CD4-positive, alpha-beta T cell treated with Interleukin-4 for 4 hours (primary cell): ENCODE results near the gene OR4K2.
A peak's percentile ranks its signal among the peaks of the same experiment; 100 is the strongest.
"Not testable (repeated sequence)": the region's sequence is repeated elsewhere in the genome, so short reads cannot be mapped to it uniquely, and the experiment has no call there.

Source experiments
- DNase-seq: peaks from one replicate; pipeline ENCODE4 v3.0.0-alpha.2; 2020

OR4K2 gene, protein sequence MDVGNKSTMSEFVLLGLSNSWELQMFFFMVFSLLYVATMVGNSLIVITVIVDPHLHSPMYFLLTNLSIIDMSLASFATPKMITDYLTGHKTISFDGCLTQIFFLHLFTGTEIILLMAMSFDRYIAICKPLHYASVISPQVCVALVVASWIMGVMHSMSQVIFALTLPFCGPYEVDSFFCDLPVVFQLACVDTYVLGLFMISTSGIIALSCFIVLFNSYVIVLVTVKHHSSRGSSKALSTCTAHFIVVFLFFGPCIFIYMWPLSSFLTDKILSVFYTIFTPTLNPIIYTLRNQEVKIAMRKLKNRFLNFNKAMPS

DNA sequence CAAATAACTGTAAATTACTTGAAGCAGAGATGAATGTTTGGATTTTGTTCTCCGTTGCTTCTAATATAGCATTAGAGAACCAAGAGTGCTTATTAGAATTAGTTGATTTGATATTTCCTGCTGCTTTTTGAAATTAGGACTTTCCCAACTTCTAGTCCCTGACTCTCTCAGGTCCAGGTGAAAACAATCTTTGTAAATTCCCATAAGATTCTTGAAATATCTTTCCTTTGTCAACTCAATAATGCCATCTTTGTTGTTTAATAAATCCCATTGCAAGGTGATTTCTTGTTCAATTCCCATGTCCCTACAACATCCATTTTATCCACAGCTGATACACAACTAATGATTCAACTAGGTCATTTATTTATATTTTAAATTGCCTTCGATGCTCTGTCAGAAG, at the start of gene OR4K2:
Gene OR4K2 (plus strand): TSS at position 301 of the 400 bp plus-strand sequence. CDS start 1,126 bp downstream, outside the sequence.
- DNase-seq: no peak

DNA sequence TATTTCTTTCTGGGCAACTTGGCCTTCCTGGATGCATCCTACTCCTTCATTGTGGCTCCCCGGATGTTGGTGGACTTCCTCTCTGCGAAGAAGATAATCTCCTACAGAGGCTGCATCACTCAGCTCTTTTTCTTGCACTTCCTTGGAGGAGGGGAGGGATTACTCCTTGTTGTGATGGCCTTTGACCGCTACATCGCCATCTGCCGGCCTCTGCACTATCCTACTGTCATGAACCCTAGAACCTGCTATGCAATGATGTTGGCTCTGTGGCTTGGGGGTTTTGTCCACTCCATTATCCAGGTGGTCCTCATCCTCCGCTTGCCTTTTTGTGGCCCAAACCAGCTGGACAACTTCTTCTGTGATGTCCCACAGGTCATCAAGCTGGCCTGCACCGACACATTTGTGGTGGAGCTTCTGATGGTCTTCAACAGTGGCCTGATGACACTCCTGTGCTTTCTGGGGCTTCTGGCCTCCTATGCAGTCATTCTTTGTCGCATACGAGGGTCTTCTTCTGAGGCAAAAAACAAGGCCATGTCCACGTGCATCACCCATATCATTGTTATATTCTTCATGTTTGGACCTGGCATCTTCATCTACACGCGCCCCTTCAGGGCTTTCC, 47.2 kb upstream of the OR4K2 start:
- not testable (repeated sequence) for DNase-seq

DNA sequence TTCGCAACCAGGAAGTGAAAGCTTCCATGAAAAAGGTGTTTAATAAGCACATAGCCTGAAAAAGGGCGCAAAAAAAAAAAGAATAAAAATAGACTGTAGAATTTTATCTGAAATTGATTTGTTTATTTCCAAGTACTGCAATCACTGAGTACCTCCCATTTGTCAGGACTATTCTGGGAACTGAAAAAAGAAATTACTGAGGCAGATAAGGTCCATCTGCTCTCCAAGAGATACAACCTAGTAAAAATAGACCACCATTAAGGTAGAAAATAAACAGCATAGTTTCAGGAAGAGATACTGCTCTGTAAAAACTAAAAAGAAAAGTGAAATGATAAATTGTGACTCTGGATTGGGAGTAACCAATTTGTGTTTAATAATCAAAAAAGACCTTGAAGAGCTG, 46.6 kb upstream of the OR4K2 start:
- no peak for DNase-seq

DNA sequence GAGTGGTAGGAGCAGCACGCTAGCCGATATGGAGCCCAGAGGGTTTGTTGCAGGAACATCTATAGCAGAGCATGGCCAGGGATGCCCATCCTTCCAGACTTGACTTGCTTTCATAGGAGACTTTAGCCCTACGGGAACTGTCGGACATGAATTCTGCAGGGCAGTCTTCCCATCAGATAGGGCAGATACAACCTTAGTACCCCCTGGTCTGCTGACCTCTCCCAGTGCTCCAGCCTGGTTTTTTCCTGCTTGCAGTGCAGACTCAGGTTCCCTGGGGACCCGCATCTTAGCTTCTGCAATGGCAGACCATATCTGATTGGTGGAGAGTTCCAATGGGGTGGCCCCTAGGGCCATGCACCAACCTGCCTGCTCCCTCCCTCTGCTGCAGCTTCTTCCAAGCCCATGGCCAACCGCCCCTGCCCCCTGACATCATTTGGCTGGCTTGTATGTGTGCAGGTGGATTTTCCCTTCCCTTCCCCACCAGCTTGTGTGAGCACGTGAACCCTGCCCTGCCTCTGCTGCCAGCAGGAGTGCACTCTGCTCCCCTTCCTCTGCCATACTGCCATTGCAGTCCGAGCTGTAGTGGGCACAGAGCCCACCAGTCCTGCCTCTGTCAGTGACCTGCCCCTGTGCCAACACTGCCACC, 40.6 kb upstream of the OR4K2 start:
- DNase-seq: not testable (repeated sequence)

DNA sequence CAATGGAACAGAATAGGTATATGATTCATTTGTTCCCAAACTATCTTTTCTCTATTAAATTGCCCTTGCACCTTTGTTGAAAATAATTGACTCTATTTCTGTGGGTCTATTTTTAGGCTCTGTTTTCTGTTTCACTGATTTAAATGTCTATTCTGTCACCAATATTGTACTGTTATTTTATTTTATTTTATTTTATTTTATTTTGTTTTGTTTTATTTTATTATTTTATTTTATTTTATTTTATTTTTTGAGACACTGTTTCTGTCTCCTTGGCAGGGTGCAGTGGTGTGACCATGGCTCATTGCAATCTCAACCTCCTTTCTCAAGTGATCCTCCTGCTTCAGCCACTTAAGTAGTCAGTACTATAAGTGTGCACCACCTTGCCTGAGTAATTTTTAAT, 36.5 kb upstream of the OR4K2 start:
- DNase-seq: no peak

DNA sequence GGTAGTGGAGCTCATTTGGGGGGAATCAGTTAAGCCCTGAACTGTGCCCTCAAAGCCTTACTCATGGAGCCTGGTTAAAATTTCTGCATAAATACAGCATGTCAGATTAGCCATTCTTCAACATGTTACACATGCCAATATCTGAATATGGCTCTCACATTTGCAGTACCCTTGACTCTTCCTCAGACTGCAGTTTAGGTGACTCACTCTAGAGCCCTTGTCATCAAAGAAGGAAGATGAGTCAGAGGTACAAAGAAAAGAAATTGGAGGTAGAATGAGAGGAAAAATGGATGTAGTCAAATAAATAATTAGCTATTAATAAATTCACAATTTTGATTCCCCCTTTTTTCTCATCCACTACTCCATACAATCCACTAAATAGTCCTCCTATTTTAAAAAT, 23.6 kb upstream of the OR4K2 start:
- DNase-seq: no peak

DNA sequence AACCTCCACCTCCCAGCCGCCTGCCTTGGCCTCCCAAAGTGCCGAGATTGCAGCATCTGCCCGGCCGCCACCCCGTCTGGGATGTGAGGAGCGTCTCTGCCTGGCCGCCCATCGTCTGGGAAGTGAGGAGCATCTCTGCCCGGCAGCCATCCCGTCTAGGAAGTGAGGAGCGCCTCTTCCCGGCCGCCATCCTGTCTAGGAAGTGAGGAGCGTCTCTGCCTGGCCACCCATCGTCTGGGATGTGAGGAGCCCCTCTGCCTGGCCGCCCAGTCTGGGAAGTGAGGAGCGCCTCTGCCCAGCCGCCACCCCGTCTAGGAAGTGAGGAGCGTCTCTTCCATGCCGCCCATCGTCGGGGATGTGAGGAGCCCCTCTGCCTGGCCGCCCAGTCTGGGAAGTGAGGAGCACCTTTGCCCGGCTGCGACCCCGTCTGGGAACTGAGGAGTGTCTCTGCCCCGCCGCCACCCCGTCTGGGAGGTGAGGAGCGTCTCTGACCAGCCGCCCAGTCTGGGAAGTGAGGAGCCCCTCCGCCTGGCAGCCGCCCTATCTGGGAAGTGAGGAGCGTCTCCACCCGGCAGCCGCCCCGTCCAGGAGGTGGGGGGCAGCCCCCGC, 8.8 kb upstream of the OR4K2 start:
- DNase-seq: not testable (repeated sequence)

DNA sequence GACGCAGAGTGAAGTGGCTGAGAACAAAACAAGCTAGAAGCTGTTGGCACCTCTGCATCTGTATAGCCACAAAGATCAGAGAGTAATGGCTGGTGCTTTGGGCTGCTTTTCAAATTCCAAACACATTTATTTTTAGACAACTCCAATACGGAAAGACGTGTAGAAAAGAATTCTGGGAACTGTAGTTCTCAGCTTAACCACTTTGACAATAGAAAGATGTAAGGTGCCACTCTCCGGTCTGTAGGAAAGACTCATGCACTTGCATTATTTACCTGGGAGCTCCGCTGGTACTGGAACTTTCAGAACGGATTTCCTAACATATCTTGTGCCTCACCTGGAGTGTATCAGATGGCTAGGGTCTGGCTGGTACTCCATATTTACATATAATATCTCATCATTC, 1.8 kb upstream of the OR4K2 start:
- DNase-seq: no peak

DNA sequence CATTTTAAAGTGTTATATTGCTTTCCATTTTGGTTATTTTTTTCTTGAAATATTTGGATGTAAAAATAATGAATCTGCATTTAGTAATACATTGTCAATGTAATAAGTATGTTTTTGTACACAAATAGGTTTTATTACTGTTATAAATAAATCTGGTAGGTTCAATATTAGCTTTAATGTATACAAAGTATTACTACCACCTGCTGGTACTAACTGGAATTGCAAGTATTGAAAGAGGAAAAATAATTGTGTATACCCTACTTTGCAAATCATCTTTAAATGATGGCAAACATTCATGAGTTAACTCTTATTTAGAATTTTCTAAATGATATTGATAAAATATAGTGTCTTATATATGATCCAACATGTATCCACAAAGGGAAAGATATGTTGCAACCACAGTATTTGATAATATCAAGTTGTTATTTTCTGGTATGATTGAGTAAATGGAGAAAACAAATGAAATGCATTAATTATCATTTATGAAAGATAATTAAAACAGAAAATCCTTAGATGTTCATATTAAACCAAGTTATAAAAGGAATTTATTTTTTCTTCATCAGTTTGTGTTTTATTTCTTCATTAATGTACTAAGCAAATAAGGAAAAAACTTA, 3.2 kb downstream of the OR4K2 start:
- DNase-seq: peak; percentile 24

DNA sequence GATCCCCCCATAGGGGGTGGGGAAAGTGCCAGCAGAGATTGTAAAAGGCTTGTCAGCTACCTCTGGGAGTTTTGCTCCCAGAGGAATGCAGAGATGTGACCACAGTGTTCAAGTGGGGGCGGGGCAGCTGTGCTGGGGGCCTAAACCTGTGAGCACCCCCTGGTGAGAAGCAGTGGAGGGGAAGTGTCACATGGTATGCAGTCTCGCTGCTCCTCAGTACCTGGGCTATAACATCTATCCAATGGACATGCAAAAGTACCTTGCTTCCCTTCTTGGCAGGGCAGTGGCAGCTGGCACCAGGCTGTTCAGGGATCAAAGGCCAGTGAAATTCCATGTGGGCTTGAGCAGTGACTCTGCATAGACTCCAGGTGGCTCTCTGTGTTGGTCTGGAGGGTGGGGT, 20.3 kb downstream of the OR4K2 start:
- no peak for DNase-seq

DNA sequence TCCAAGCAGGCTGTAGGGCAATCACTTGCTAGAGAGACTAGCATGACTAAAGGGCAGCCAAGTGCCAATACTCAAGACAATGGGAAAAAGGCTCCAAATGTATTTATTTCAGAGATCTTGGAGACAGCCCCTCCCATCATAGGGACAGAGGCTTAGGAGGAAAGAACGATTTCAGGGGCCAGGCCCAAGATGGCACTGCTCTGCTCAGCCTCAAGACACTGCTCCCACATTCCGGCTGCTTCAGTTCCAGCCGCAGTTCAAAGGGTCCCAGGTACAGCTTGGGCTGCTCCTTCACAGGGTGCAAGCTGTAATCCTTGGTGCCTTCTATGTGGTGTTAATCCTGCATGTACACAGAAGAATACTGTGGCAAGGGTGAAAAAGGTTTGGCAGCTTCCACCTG, 26.1 kb downstream of the OR4K2 start:
- DNase-seq: no peak

DNA sequence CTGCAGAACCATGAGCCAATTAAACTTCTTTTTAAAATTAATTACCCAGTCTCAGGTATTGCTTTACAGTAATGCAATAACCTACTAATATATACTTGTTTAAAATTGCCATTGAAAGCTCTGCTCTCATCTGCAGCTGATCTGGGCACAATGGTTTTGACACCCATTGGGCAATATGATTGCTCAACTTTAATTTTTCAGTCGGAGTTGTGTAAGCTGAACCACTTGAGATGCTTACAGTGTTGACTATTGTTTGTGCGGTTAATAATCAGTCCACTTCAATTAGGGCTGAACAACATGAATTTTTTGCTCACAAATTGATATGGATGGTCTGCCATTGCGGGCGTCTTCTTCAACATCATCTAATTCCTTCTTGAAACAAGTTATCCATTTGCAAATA, 27.5 kb downstream of the OR4K2 start:
- DNase-seq: no peak

DNA sequence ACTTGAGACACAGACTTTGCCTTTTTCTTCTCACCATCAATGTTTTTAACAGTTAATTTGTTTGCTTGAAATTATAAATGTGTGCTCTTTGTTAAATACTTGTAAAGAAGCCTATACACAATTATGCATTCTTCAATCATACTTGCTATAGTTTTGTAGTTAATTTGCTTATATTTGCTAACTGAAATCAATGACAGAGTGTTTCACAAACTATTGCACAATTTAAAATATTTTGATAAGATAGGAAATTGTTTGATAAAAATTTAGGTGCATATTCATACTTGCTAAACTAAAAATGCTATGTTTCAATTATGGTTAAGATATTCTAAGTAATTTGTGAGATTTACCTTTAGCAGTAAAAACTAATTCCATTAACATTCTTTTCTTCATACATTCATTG, 31.7 kb downstream of the OR4K2 start:
- DNase-seq: no peak

DNA sequence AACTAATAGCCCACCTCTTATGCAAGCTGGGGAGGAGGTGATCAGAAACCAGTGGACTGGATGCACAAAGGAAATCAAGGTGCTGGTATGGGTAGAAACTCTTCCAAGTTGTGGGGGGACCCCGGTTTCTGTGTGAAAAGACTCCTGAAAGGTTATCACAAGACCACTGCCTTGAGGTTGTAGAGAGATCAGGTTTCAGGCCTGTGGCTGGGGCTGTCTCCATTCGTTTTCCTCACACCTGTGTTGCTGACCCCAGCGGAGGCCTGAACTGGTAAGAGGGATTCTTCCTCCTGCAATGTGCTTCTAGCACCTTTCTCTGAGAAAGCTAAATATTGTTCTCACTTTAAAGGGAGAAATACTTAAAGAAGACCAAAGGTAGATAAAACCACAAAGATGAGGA, 36.2 kb downstream of the OR4K2 start:
- DNase-seq: no peak

DNA sequence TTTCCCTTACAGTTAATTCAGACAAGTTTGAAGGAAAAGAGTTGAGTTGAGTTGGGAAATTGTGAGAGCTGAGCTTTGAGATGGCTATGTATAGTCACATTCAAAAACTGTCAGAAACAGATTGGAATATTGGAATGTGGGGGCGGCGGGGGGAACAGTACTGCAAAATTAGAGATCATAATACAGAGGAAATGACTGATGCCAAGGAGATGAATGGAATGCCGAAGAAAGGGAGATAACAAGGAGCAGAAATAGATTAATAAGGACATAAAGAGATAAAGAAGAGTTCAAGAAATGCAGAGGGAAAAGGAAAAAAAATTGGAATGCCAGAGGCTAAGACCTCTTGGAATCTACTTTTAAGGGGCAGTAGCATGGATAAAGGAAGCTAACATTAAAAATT, 42.3 kb downstream of the OR4K2 start:
- DNase-seq: no peak

DNA sequence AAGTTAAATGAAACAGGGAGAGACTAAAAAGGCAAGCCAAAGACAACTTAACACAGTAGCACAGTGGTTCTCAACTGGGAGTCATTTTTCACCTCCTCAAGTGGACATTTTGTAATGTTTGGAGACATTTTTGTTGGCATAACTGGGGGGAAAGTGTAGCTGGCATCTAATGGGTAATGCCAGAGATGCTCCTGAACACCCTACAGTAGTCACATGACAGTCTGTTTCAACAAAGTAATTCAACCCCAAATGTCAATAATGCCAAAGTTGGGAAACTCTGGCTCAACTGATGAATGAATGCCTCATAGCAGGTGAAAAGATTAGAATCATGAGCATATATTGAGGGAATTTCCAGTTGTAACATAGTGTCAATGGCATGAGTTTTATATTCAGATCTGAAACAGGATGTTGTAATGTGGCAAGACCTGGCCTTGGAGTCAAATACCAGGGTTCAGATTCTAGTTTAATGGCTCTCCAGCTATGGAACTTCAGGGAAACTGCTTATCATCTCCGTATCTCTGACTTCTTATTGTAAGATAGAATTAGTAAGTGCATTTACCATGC, 43.1 kb downstream of the OR4K2 start:
- no peak for DNase-seq

DNA sequence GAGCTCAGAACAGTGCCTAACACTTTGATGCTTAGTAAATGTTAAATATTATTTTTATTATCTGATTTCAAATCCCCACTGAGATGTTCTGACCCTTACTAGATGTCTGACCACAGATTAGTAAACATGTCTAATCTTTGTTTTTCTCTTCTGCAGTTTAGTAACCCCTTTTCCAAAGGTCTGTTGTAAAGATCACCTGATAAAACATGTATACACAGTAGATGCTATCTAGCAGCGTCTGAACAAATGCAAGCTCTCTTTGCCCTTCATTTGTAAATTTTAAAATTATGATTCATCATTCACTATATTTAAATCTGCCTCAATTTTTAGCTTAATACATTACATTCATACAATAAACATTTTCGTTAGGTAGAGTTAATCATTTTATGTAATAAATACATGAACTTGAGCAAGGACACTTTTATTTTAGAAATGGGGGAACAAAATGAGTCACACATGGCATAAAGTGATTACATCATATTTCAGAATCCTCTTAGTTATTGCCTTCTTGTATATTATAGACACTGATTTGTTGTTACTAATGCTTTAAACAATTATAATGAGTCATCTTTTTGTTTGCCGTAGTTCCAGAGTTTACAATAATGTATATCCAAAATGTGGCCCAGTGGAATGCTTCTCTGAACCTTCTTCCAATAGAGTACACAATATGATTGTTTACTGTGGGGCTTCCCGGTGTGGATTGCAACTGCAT, 43.8 kb downstream of the OR4K2 start:
- DNase-seq: no peak

DNA sequence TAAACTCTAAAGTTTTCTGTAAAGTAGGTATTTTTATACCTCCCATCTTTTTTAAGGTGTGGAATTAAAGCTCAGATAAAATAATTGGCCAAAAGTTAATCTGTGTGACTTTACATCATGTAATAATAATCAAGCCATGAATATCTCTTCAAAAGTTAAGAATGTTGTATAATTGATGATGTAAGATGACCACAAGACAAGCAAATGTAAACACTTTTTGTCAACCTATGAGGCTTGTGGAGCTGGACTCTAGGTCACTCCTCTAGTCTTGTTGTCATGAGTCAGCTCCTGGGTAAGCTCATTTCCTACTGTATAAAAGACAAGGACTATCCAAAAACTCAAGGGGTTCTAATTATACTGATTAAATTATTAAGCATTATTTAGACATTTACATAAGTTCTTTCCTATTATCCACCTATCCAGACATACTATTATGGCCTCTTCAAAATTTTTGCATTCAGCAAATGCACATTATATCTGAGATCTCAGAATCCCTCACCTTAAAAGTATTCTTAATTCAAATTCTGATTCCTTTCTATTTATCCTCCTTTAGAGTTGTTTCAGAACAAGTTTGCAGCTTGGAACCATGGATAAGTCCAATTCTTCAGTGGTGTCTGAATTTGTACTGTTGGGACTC, 45.2 kb downstream of the OR4K2 start, which contains the start of gene OR4K5:
Gene OR4K5 (plus strand): TSS at position 587 of the 637 bp plus-strand sequence. CDS start 0 bp downstream, at position 587.
- no peak for DNase-seq

DNA sequence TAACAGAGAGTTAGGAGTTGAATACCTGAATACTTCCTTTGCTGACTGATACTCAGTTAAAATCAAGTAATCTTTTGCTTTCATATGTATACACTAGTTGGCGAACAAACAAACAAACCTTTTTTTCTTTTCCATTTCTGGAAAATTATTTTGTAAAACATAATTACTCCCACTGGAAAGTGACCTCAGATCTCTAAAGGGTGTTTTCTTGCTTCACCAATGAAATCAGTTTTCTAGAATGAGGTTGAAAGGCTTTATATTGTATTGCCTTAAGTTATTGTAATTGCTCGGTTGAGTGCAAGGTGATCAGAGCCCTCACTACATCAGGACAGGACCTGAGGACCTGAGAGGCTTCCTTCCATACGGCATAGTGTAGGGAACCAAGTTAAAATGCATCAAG, 55.7 kb downstream of the OR4K2 start, which contains the start of gene OR4K1:
Gene OR4K1 (plus strand): TSS at position 301 of the 400 bp plus-strand sequence. CDS start 4,750 bp downstream, outside the sequence.
- no peak for DNase-seq
